Ectodermal cell (in vitro differentiated cells): ENCODE measurements around the gene NDNF.

ENCODE experiments used
- H3K27ac ChIP-seq: 2 replicates; pipeline ENCODE4 v1.7.0; 2013; ENCODE audit warnings: mild to moderate bottlenecking, low read depth, low read length; ENCODE audit not compliant: insufficient read depth, poor library complexity, severe bottlenecking
- H3K27me3 ChIP-seq: 2 replicates; pipeline ENCODE4 v1.7.0; 2013; ENCODE audit warnings: mild to moderate bottlenecking, low read length; ENCODE audit not compliant: insufficient read depth, control insufficient read depth, poor library complexity, severe bottlenecking
- H3K36me3 ChIP-seq: one replicate; pipeline ENCODE4 v1.7.0; 2013; ENCODE audit warnings: low read length; ENCODE audit not compliant: control insufficient read depth, insufficient read depth
- H3K4me1 ChIP-seq: one replicate; pipeline ENCODE4 v1.7.0; 2013; ENCODE audit warnings: low read length; ENCODE audit not compliant: control insufficient read depth, insufficient read depth
- H3K4me3 ChIP-seq: 2 replicates; pipeline ENCODE4 v1.7.0; 2013; ENCODE audit warnings: low read depth, low read length, control low read depth; ENCODE audit not compliant: insufficient read depth
- H3K9me3 ChIP-seq: 2 replicates; pipeline ENCODE4 v1.7.0; 2013; ENCODE audit warnings: mild to moderate bottlenecking, low read length, moderate library complexity; ENCODE audit not compliant: control insufficient read depth
- WGBS, 2 experiments: methylation state at CpG; one replicate each; pipeline ENCODE4 v1.1.7; 2013; ENCODE audit warnings: missing lambda C conversion rate in 2 of 2; 5-methylcytosine and 5-hydroxymethylcytosine counted together

The NDNF gene

GRCh38 chr4:120995266-120996010, 76.9 kb downstream of the NDNF start:
- Histone ChIP-seq H3K4me3 (no peak overlapping the region), H3K27ac (no peak overlapping the region), H3K36me3 (no peaks in the 10 kb centered on the region), H3K9me3 (no peaks in the 10 kb centered on the region), H3K27me3 (no peaks in the 10 kb centered on the region), H3K4me1 (no peaks in the 10 kb centered on the region)
- 80 to 100% methylated on average over 1 of the region's 1 CpG for WGBS, 2 experiments

GRCh38 chr4:120994521-120994920, 77.8 kb downstream of the NDNF start:
- Histone ChIP-seq H3K9me3 (no peaks in the 10 kb centered on the region), H3K4me3 (no peak overlapping the region), H3K4me1 (no peaks in the 10 kb centered on the region), H3K36me3 (no peaks in the 10 kb centered on the region), H3K27me3 (no peaks in the 10 kb centered on the region), H3K27ac (no peak overlapping the region)
- 73 to 85% methylated on average over 1 of the region's 1 CpG for WGBS, 2 experiments

GRCh38 chr4:120991885-120992284, 80.5 kb downstream of the NDNF start:
- H3K27me3 ChIP-seq: no peaks in the 10 kb centered on the region
- H3K4me1 ChIP-seq: no peaks in the 10 kb centered on the region
- no peaks in the 10 kb centered on the region for H3K9me3 ChIP-seq
- no peaks in the 10 kb centered on the region for H3K36me3 ChIP-seq
- H3K27ac ChIP-seq: no peak overlapping the region
- WGBS, 2 experiments: 91 to 95% methylated on average over 2 of the region's 2 CpGs
- H3K4me3 ChIP-seq: no peak overlapping the region

GRCh38 chr4:120990246-120990645, 82.1 kb downstream of the NDNF start:
- no peaks in the 10 kb centered on the region for H3K4me1 ChIP-seq
- WGBS, 2 experiments: 88 to 93% methylated on average over 2 of the region's 2 CpGs
- no peaks in the 10 kb centered on the region for H3K27me3 ChIP-seq
- H3K9me3 ChIP-seq: no peaks in the 10 kb centered on the region
- no peaks in the 10 kb centered on the region for H3K36me3 ChIP-seq
- H3K4me3 ChIP-seq: no peak overlapping the region
- H3K27ac ChIP-seq: no peak overlapping the region
